H9 (cell line): ENCODE results near the gene FBP2. TPM values are rescaled to one million over a fixed set of nuclear protein-coding genes. Genes with fewer than 3 reads are reported as not detected.
A peak's percentile ranks its signal among the peaks of the same experiment; 100 is the strongest.

Experiments
- DNase-seq: peaks from one replicate; pipeline ENCODE4 v3.0.0-alpha.2; 2017
- H2AFZ ChIP-seq: one replicate; pipeline ENCODE4 v1.6.1; 2013; ENCODE audit warnings: mild to moderate bottlenecking, low read length, control low read depth, moderate library complexity
- H2AK5ac ChIP-seq: 2 replicates; pipeline ENCODE4 v1.6.1; 2013; ENCODE audit warnings: low read length, control low read depth, mixed read lengths; ENCODE audit not compliant: insufficient read length
- H2BK120ac ChIP-seq: one replicate; pipeline ENCODE4 v1.6.1; 2013; ENCODE audit warnings: low read depth, mild to moderate bottlenecking, low read length, control low read depth, inconsistent platforms; ENCODE audit not compliant: poor library complexity, severe bottlenecking
- H2BK12ac ChIP-seq: 2 replicates; pipeline ENCODE4 v1.6.1; 2013; ENCODE audit warnings: low read length, control low read depth, mixed read lengths, low read depth; ENCODE audit not compliant: insufficient read length
- H2BK15ac ChIP-seq: 2 replicates; pipeline ENCODE4 v1.6.1; 2013; ENCODE audit warnings: low read depth, low read length, control low read depth
- H2BK20ac ChIP-seq: one replicate; pipeline ENCODE4 v1.6.1; 2013; ENCODE audit warnings: low read depth, mild to moderate bottlenecking, low read length, control low read depth, inconsistent platforms; ENCODE audit not compliant: poor library complexity, severe bottlenecking
- H2BK5ac ChIP-seq: 2 replicates; pipeline ENCODE4 v1.6.1; 2013; ENCODE audit warnings: low read length, control low read depth, mixed read lengths; ENCODE audit not compliant: insufficient read length
- H3K14ac ChIP-seq: 2 replicates; pipeline ENCODE4 v1.6.1; 2013; ENCODE audit warnings: low read length, control low read depth; ENCODE audit not compliant: insufficient read depth
- H3K18ac ChIP-seq: 2 replicates; pipeline ENCODE4 v1.6.1; 2013; ENCODE audit warnings: low read depth, mild to moderate bottlenecking, mixed read lengths, low read length, control low read depth; ENCODE audit not compliant: insufficient read length
- H3K23ac ChIP-seq: 2 replicates; pipeline ENCODE4 v1.6.1; 2013; ENCODE audit warnings: low read length, control low read depth, mixed read lengths, low read depth; ENCODE audit not compliant: insufficient read length
- H3K23me2 ChIP-seq: 2 replicates; pipeline ENCODE4 v1.6.1; 2013; ENCODE audit warnings: low read depth, mild to moderate bottlenecking, mixed read lengths, low read length, control low read depth; ENCODE audit not compliant: insufficient read length, poor library complexity, severe bottlenecking
- H3K27ac ChIP-seq: 2 replicates; pipeline ENCODE4 v1.5.1; 2013; ENCODE audit warnings: low read length, control low read depth, mixed read lengths, low read depth; ENCODE audit not compliant: insufficient read length
- H3K27me3 ChIP-seq: 2 replicates; pipeline ENCODE4 v1.6.1; 2013; ENCODE audit warnings: low read length, control low read depth, inconsistent platforms; ENCODE audit not compliant: insufficient read depth
- H3K4ac ChIP-seq: 2 replicates; pipeline ENCODE4 v1.6.1; 2013; ENCODE audit warnings: low read depth, mild to moderate bottlenecking, control low read depth, inconsistent platforms, low read length, moderate library complexity
- H3K4me1 ChIP-seq: 2 replicates; pipeline ENCODE4 v1.6.1; 2013; ENCODE audit warnings: low read length, control low read depth, inconsistent platforms; ENCODE audit not compliant: insufficient read depth
- H3K4me2 ChIP-seq: 2 replicates; pipeline ENCODE4 v1.6.1; 2013; ENCODE audit warnings: low read length, control low read depth, mixed read lengths; ENCODE audit not compliant: insufficient read length, insufficient read depth
- H3K56ac ChIP-seq: 2 replicates; pipeline ENCODE4 v1.6.1; 2013; ENCODE audit warnings: low read depth, mild to moderate bottlenecking, mixed read lengths, low read length, control low read depth; ENCODE audit not compliant: insufficient read length
- H3K79me1 ChIP-seq: 2 replicates; pipeline ENCODE4 v1.6.1; 2013; ENCODE audit warnings: low read depth, mild to moderate bottlenecking, moderate library complexity, low read length, control low read depth, inconsistent platforms; ENCODE audit not compliant: insufficient read depth, poor library complexity, severe bottlenecking
- H3K79me2 ChIP-seq: 2 replicates; pipeline ENCODE4 v1.6.1; 2013; ENCODE audit warnings: low read length, control low read depth, inconsistent platforms; ENCODE audit not compliant: insufficient read depth
- H3K9ac ChIP-seq: 2 replicates; pipeline ENCODE4 v1.6.1; 2013; ENCODE audit warnings: low read length, control low read depth, mixed read lengths; ENCODE audit not compliant: insufficient read length; ENCODE audit errors: extremely low read depth
- H3K9me3 ChIP-seq: one replicate; pipeline ENCODE4 v1.6.1; 2013; ENCODE audit warnings: low read depth, low read length, inconsistent platforms; ENCODE audit not compliant: control insufficient read depth
- H3T11ph ChIP-seq: one replicate; pipeline ENCODE4 v1.6.1; 2013; ENCODE audit warnings: mild to moderate bottlenecking, low read length, control low read depth, inconsistent platforms
- H4K20me1 ChIP-seq: one replicate; pipeline ENCODE4 v1.6.1; 2013; ENCODE audit not compliant: control insufficient read depth, insufficient read length, insufficient read depth
- H4K5ac ChIP-seq: 2 replicates; pipeline ENCODE4 v1.6.1; 2013; ENCODE audit warnings: low read depth, mild to moderate bottlenecking, mixed read lengths, low read length, control low read depth; ENCODE audit not compliant: insufficient read length
- H4K8ac ChIP-seq: replicated peaks from 2 replicates; pipeline ENCODE4 v1.6.1; 2013; ENCODE audit warnings: low read length, control low read depth, mixed read lengths, low read depth; ENCODE audit not compliant: insufficient read length
- H4K91ac ChIP-seq: 2 replicates; pipeline ENCODE4 v1.6.1; 2013; ENCODE audit warnings: low read depth, mild to moderate bottlenecking, moderate library complexity, mixed read lengths, low read length, control low read depth; ENCODE audit not compliant: insufficient read length
- H3K27ac Mint-ChIP-seq, 3 experiments: 2 replicates in 2 of 3; 3 replicates in 1 of 3; pipeline ENCODE4 v1.8.0; 2020 to 2021; ENCODE audit warnings: mixed read lengths in 3 of 3, mild to moderate bottlenecking in 1 of 3, moderate library complexity in 1 of 3
- H3K27me3 Mint-ChIP-seq: 2 replicates; pipeline ENCODE4 v1.8.0; 2021; ENCODE audit warnings: low read depth, mild to moderate bottlenecking, moderate library complexity, mixed read lengths
- H3K36me3 Mint-ChIP-seq, 3 experiments: 2 replicates in 2 of 3; 3 replicates in 1 of 3; pipeline ENCODE4 v1.8.0; 2020 to 2021; ENCODE audit warnings: low read depth in 3 of 3, mixed read lengths in 3 of 3; ENCODE audit not compliant: insufficient read depth in 1 of 3
- H3K4me1 Mint-ChIP-seq, 2 experiments: 2 replicates each; pipeline ENCODE4 v1.8.0; 2020; ENCODE audit warnings: mixed read lengths in 2 of 2
- H3K4me3 Mint-ChIP-seq, 2 experiments: 2 replicates in 1 of 2; 3 replicates in 1 of 2; pipeline ENCODE4 v1.8.0; 2020 to 2021; ENCODE audit warnings: mild to moderate bottlenecking in 2 of 2, mixed read lengths in 2 of 2, moderate library complexity in 1 of 2
- H3K9me3 Mint-ChIP-seq, 2 experiments: 2 replicates in 1 of 2; 3 replicates in 1 of 2; pipeline ENCODE4 v1.8.0; 2020; ENCODE audit warnings: mild to moderate bottlenecking in 2 of 2, mixed read lengths in 2 of 2, moderate library complexity in 1 of 2
- CTCF ChIP-seq: fragments of 200-600 bp; sonication (generic); conservative IDR thresholded peaks from 3 replicates; pipeline ENCODE4 v1.8.0; 2021; ENCODE audit warnings: antibody characterized with exemption, mild to moderate bottlenecking
- WGBS: extraction: QIAGEN DNeasy Blood & Tissue Kit; methylation state at CpG from one replicate; pipeline ENCODE4 v1.1.7; 2013; ENCODE audit warnings: missing lambda C conversion rate, low lambda C conversion rate, mixed read lengths; ENCODE audit not compliant: insufficient read length; ENCODE audit errors: extremely low coverage; 5-methylcytosine and 5-hydroxymethylcytosine counted together
- total RNA-seq: library from RNA; stranded (reverse); gene quantifications from 2 replicates; pipeline ENCODE4 v1.2.1, GENCODE V29; 2021

The FBP2 gene
- total RNA-seq, 1 experiment from 2014 or later: not detected

DNA sequence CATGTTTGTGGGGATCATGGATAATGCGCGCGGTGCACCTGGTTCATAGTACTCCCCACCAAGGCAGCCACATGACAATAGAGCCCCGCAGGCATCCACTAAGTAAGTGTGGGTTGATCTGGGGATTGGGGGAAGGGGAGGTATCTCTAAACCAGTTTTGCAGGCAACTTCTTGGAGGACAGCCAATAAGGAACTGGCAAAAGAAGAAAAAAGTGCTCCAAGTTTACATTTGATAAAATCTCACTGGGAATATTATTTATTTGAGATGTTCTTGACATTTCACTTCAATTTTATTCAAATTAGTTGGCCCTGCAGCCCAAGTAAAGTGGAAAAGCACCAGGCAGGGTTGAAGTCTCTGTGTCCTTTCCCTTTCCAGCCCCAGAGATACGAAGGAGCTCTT is 37.2 kb upstream of the FBP2 start:
- no peaks in the 10 kb centered on the region for H3K79me1 ChIP-seq
- no peak overlapping the region for H3K4me2 ChIP-seq
- no peak overlapping the region for H2BK15ac ChIP-seq
- H2BK12ac ChIP-seq: no peak overlapping the region
- no peak overlapping the region for H2BK20ac ChIP-seq
- H3K23me2 ChIP-seq: no peaks in the 10 kb centered on the region
- no peak overlapping the region for H2AK5ac ChIP-seq
- H3K9me3 Mint-ChIP-seq: no peaks in the 10 kb centered on the region; a peak in 1 of 5 replicates
- no peak overlapping the region for H3K14ac ChIP-seq
- no peak overlapping the region for H3K23ac ChIP-seq
- no peak overlapping the region for H4K5ac ChIP-seq
- peaks cover 4% of the 10 kb centered on the region; the same call in 1 of the 2 replicates for H3K4me1 ChIP-seq
- peaks cover 32% of the 10 kb centered on the region for H3K27me3 Mint-ChIP-seq
- no peaks in the 10 kb centered on the region; the same call in 1 of the 2 replicates for H3K27me3 ChIP-seq
- peak overlapping the region in 1 of 2 experiments; percentile 51; a peak in 3 of 5 replicates for H3K4me3 Mint-ChIP-seq
- no peak overlapping the region for H4K8ac ChIP-seq
- peak overlapping the region in 2 of 3 experiments; percentile 32 to 71; a peak in 1 of 7 replicates for H3K27ac Mint-ChIP-seq
- H4K91ac ChIP-seq: no peak overlapping the region
- peaks cover 36 to 51% of the 10 kb centered on the region in 2 experiments for H3K4me1 Mint-ChIP-seq
- no peak overlapping the region for H2AFZ ChIP-seq
- H3K4ac ChIP-seq: no peak overlapping the region
- no peak overlapping the region for H3K18ac ChIP-seq
- no peak overlapping the region for H3T11ph ChIP-seq
- no peak for DNase-seq
- no peak overlapping the region for H2BK5ac ChIP-seq
- no peak for TF ChIP-seq CTCF
- H2BK120ac ChIP-seq: no peak overlapping the region
- no peak overlapping the region for H3K9ac ChIP-seq
- H3K36me3 Mint-ChIP-seq: no peaks in the 10 kb centered on the region
- no CpG with 5 or more reads among the region's 5 CpGs for WGBS
- H3K27ac ChIP-seq: no peak overlapping the region
- H3K56ac ChIP-seq: no peak overlapping the region
- no peaks in the 10 kb centered on the region for H3K79me2 ChIP-seq
- H3K9me3 ChIP-seq: no peaks in the 10 kb centered on the region
- H4K20me1 ChIP-seq: no peaks in the 10 kb centered on the region
